Stimulated activated CD8-positive, alpha-beta memory T cell treated with anti-CD3 and anti-CD28 coated beads, Interleukin-7, amount 100 ng/mL, for 1 hour (primary cell): ENCODE data around the gene MROH2A.

Source experiments
- DNase-seq, 2 donors: peaks; one replicate each; pipeline ENCODE4 v3.0.0-alpha.2; 2020; ENCODE audit warnings: low read depth in 2 of 2

MROH2A gene

DNA sequence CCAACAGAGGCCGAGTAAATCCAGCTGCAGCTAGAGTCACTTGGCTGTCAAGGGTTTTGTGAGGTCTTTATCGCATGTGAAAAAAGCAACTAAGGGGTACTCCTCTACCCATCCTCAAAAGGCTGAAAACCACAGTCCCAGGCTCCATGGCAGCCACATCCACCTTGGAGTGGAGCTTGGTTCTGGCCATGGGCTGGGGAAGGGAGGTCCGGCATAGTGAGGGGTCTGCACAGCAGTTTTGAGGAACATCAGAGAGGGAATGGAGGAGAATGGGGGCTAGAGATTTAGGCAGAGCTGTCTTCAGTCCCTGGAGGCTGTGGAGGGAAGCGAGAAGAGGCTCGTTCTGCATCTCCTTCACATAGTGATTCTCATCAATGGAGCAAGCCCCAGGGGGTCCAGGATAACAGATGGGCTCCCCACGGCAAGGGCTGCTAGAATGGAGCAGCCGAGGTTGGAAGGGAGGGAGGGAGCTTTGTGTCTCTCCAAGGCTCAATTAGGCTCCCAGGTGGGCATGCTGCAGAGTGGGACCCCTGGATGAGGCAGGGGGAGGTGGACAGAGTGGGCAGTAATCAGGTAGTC, 21.0 kb downstream of the MROH2A start:
- no peak for DNase-seq

- DNase-seq = no peak
These were observed 21.6 kb downstream of the MROH2A start for GRCh38 chr2:233799716-233800115.

- no peak for DNase-seq
These were observed 22.1 kb downstream of the MROH2A start for GRCh38 chr2:233800208-233800607.

DNA sequence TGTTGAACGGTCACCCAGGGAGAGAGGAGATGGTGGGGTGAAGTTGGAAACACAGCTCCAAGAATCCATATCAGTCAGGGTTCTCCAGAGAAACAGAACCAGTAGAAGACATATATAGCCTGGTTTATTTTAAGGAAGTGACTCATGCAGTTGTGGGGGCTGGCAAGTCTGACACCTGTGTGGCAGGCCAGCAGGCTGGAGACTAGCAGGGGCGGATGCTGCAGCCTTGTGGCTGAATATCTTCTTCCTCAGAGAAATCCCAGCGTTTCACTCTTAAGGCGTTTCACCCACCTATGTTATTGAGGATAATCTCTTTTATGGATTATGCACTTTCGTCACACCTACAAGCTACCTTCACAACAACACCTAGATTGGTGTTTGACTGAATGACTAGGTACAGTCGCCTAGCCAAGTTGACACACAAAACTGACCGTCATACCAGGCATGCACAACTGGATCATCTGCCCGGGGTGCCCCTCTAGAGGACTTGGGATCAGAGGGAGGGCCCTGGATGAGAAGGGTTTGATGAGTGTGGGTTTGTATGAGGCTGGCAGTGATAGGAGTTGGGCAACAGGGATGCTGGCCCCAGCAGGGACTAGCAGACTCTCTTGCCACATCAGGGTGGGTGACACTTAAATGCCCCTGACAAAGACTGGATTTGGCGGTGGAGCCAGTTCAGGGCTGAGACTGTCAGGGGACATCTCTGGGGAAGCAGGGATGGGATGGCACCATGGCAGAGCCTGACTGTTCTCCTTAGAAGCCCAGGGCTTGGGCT, 23.4 kb downstream of the MROH2A start:
- DNase-seq = no peak

GRCh38 chr2:233802132-233802815, 24.1 kb downstream of the MROH2A start:
- DNase-seq = no peak

DNA sequence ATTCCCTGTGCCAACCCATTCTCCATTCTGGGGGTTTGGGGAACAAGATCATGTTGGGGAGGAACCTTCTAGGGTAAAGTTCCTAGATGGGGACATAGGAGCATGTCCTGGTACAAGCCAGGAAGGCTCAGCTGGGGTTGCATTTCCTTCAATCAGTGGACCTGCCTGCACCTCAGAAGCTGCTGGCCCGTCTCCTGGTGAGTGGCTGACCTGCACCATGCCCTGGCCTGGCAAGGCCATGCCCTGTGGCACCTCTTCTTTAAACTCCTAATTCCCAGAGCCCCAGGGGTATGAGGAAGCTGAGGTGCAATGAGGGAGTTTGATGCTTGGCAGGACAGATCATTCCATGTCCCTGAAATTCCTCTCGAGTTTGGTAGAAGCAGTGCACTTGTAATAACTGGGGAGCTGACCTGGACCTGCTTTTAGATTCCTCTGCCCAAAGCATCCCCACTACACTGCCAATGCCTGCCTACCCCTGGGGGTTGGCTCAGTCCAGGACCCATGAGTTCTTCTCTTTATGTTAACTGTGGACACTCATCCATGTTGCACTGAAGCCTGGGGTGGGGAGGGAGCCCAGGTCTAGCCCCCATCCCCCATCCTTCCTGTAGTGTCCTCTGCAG, 25.3 kb downstream of the MROH2A start:
- DNase-seq = no peak

DNA sequence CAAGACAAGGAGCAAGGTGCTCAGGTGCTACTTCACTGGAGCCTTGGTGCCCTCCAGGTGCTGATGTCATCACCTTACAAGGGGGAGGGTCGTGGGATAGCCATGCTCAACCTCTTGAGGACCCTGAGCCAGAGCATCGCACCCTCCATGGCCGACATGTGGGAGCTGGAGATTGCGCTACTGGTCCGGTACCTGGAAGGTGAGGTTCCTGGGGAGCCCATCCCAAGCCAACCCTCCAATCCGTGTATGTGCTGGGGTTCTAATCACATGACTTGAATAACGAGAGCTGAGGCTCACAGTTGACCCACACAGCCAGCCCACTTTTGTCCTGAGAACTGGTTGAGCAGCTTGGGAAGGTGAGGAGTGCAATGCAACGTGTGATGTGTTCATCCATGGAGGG, 25.9 kb downstream of the MROH2A start:
- DNase-seq = no peak

DNA sequence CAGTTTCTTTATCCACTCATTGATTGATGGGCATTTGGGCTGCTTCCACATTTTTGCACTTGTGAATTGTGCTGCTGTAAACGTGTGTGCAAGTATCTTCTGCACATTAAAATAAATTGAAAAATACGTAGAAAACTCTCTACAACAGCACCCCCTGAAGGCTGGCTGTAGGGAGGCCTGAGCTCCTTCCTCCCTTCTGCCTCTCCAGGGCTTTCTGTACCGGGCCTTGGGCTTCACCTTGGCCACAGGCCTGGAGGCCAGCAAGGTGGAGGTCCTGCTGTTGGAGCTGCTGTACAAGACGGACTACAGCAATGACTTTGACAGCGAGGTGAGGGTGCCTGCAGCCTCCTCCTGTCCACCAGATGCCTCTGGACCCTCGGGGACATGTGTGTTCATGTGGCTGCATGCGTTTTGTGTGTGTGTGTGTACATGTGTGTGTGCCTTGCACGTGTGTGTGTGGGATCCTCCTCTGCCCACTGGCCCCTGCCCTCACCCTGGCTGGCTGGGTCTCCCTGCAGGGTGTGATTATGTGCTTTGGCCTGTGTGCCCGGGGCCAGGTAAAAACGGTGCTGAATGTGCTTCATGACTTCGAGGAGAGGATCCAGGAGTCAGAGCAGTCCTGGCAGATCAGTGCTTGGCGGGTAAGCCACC, 29.2 kb downstream of the MROH2A start:
- DNase-seq = no peak

DNA sequence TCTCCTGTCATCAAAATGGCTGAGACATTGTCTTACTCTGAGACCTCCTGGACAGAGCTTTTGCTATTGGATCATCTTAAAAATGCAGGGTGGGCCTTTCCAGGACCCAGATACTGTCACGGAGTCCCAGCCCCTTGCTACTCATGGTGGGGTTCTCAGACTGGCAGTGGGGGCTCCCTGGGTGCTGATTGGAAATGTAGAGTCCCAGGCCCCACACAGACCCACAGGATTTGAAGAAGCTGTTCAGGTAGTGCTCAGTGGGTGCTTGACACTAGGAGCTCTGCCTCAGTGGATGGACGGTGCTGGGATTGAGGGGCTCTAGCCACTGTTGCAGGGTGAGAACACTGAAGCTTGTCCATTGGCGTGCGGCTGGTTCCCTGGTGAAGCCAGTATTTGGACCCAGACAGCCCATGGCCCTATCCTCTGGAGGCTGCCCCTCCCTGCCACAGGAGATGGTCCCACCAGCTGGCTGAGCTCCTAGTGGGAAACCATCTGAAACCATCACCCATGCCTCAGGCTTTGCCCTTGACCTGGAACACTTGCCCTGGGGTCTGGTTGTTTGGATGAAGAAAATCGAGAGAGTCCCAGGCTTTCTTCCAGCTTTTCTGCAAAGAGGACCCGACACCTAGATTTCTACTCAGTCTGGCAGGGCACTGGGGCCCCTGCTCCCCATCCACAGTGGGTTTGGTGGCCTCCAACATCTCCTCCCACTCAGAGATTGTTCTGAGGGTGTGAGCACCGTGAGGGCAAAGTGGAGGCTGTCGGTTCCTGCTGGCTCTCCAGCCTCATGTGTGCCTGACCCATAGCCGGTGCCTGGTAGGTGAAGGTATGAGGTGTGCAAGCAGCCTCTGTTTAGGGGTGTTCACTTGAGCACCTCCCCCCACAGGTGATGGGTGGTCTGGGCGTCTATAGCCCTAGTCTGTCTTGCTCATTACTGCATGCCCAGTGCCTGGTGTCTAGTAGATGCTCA, 30.1 kb downstream of the MROH2A start:
- DNase-seq = no peak

GRCh38 chr2:233810385-233810784, 32.3 kb downstream of the MROH2A start:
- DNase-seq = no peak

GRCh38 chr2:233811087-233811486, 33.0 kb downstream of the MROH2A start:
- DNase-seq = no peak

DNA sequence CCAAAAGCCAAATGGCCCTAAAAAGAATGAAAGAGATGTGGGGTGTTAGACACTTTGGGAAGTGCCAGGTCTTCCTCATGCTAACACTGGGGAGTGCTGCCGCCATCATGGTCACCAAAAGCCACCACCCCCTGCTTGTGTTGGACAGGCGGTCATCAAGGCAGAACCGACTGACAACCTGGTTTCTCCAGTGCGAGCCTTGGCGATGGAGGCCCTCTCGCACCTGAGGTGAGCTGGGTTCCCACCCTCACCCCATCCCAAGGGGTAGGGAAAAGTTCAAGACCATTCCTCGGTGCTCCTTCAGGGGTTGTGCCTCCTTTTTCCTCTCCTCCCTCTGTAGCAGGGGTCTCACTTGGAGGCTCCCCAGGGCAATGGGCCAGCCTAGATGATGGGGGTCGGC, 33.6 kb downstream of the MROH2A start:
- no peak for DNase-seq

GRCh38 chr2:233813236-233814055, 35.3 kb downstream of the MROH2A start:
- DNase-seq = no peak

DNA sequence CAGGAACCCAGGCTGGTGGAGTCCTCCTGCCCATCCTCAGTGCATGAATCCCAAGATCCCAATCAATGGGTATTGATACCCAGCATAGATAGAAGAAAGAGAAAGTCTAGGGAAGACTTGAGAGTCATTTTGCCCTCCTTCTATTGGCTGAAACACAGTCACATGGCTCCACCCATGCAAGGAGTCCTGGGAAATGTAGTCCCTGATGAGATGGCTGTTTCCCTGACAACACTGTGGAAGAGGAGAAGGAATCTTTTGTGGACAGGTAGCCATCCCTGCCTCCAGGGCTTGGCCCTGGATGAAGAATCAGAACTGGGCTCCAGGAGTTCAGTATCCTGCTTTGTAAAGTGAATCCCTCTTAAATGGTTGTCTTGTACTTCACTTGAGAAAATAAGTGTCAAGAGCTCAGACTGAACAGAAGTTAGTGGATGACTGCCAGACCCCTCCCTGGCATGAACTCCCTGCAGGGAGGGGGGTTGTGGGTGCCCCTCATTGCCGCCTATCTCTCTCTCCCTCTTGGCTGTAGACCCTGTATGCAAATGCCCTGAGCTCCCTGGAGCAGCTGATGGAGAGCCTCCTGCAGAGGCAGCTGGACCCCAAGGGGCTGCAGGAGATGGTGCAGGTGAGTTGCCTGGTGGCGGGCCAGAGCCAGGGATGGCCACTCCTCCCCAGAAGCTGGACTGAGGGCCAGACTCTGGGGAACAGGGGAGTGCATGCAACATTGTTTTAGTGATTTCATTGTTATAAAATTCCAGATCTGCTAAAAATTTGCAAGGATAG, 36.1 kb downstream of the MROH2A start:
- DNase-seq = no peak

DNA sequence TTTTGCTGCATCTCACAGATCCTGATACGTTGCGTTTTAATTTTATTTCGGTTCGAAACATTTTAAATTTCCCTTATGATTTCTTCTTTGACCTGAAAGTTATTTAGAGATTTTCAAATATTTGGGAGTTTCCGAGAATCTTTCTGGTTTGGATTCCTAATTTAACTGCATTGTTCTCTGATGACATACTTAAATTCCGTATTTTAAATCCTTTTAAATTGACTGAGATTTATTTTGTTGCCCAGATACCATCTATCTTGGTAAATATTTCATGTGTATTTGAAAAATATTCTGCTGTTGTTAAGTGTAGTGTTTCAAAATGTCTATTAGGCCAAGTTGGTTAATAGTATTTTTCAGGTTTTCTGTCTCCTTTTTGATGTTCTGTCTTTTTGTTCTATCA, 37.7 kb downstream of the MROH2A start:
- no peak for DNase-seq

- DNase-seq = no peak
These were observed 38.2 kb downstream of the MROH2A start for GRCh38 chr2:233816334-233816733.

DNA sequence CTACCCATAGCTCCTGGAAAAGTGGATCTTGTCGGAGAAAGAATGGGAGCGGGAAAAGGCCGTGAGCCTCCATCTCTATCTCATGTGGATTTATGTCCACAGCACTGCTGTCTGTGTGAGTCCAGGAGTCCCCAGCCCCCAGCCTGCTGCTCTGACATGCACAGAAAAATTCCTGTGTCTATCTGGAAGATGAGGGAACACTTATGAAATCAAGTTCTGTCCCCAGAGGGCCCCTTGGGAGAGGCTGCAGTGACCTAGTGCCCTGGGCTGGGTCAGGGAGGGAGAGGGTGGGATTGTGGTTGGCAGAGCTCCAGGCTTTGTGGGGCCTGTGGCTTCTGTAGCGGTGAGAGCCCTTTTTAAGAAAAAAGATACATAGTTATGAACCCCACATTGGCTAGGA, 38.6 kb downstream of the MROH2A start:
- DNase-seq = no peak

- DNase-seq = no peak
These were observed 39.3 kb downstream of the MROH2A start for GRCh38 chr2:233817361-233817911.
